Measurements from ENCODE around the gene NFATC2.
"Not testable (repeated sequence)": the region's sequence is repeated elsewhere in the genome, so short reads cannot be mapped to it uniquely, and the experiment has no call there.

Gene NFATC2

GRCh38 chr20:51345601-51346101, 196.9 kb downstream of the NFATC2 start:
- no peak for DNase-seq

- DNase-seq, result not testable (repeated sequence)
Measured at GRCh38 chr20:51343802-51344201, 198.7 kb downstream of the NFATC2 start.

GRCh38 chr20:51342510-51343236, 199.8 kb downstream of the NFATC2 start:
- no peak for DNase-seq

GRCh38 chr20:51341581-51341980, 200.9 kb downstream of the NFATC2 start:
- DNase-seq, result no peak

GRCh38 chr20:51340451-51340840, 202.1 kb downstream of the NFATC2 start:
- DNase-seq, result no peak

GRCh38 chr20:51339721-51340450, 202.6 kb downstream of the NFATC2 start:
- no peak for DNase-seq

- DNase-seq, result no peak
Measured at GRCh38 chr20:51338692-51339440, 203.7 kb downstream of the NFATC2 start.

- no peak for DNase-seq
Measured at GRCh38 chr20:51337126-51337805, 205.3 kb downstream of the NFATC2 start.
